ENCODE measurements around the gene KDM2B.

KDM2B gene

DNA sequence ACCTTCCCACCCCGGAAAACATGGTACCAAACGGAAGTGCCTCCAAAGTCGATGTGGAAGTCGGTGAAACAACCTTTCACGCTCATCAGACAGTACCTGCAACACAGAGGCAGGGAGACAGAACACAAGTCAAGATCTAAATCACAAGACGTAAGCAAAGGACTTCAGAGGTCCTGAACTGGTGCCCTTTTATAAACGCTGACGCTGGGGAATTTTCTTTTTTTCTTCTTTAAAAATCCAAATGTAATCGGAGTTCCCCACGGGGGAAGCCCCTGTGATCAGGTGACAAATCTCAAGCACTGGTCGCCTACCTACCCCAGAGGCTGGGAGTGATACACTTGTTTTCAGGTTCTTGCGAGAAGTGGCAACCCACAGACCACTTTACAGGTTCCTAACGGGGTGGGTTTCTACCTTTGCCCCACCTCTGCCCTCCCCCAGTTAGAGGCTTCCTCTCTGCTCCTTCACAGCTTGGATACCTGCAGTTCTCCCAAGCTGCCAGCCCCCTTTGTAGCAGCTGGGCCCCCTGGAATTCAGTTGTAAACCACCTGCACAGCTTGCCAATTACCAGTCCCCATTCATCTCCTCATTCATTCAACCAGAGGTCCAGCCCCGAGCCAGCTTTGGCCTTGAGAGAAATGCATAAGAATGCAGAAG, 46.2 kb downstream of the KDM2B start:
- intact Hi-C loops (cut with DNase I): loop anchor here (5.0 kb wide), 1 partner anchor 48 kb away; the partner anchor contains the start of gene KDM2B
- peak in 2 of 10 donors; percentile 9 to 26 for DNase-seq

DNA sequence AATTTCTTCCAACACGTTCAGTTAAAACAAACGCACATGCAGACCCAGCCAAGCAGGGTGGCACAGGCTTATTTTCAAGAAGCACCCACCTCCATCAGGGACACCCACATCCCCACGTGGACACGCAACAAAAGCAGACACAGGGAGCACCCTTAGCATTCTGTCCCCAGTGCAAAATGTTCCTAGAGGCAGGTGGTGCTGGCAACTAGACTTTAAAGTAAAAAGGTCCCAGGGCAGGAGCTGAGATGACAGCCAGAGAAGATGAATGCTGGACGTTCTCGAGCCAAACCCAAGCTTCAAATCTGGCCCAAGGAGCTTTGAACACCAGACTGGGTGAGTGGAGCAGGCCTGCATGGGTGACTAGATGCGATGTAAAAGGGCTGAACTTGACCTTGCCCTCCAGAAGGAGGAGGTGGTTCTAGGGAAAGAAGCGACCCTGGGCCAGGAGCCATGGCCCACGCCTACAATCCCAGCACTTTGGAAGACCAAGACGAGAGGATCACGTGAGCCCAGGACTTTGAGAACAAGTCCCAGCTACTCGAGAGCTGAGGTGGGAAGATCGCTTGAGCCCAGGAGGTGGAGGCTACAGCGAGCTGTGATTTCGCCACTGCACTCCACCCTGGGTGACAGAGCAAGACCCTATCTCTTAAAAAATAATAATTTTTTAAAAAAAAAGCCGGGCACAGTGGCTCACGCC, 47.3 kb downstream of the KDM2B start:
- peak in 2 of 10 donors; percentile 56 to 85 for DNase-seq
- intact Hi-C loops (cut with DNase I): no loop called here

DNA sequence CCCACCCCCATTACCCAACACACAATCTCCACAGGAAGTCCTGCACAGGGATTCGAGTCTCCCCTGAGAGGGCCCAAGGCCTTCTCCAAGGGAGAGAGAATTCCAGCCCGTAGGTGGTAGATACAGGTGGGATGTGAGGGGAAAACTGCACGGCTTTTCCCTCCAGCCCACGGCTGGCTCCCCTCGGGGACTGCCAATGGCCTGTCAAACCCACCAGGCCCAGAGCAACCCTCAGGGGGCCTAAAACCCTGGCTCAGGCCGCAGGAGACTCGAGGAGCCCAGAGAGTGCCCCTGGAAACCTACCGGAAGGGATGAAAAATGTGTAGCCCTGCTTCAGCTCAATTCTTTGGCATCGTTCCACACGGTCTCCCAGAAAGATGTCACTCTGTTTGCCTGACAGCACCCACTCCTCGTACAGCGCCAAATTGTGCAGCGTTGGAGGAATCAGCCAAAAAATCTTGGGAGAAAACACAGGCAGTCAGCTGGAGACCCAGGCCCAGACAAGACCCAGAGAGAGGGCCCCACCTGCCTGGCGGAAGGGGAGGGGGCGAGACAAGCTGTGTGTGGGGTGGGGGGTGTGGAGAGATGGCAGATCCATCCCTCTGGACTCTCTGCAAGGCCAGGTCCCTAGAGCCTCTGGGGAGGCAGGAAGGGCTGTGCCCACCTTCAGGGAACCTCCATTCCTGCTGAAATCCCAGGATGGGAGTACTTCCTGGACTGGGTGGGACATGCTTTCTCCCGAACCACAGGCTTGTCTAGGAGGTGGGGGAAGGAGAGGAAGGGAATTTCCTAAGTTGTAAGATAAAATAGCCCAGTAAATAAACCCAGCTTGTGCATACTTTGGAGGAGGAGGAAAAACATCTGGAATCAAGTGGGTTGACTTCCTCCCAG, 48.1 kb downstream of the KDM2B start:
- DNase-seq: peak in 2 of 10 donors; percentile 26 to 40
- intact Hi-C loops (cut with DNase I): no loop called here

DNA sequence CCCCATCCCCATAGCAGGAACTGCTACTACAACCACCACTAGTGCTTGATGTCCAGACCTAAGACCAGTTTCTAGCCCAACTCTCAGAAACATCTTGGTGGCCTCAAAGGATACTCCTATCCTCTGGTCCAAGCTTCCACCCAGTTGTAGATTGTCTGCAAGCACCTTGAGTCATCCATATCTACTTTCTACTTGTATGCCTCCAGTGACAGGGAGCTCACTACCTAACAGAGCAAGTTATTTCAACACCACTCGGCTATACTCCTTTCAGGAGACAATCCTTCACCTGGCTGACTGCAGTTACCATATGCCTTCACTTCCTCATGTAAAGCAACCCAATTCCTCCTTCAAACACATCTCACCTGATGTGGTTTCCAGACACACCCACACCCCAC, 49.5 kb downstream of the KDM2B start:
- intact Hi-C loops (cut with DNase I): no loop called here

DNA sequence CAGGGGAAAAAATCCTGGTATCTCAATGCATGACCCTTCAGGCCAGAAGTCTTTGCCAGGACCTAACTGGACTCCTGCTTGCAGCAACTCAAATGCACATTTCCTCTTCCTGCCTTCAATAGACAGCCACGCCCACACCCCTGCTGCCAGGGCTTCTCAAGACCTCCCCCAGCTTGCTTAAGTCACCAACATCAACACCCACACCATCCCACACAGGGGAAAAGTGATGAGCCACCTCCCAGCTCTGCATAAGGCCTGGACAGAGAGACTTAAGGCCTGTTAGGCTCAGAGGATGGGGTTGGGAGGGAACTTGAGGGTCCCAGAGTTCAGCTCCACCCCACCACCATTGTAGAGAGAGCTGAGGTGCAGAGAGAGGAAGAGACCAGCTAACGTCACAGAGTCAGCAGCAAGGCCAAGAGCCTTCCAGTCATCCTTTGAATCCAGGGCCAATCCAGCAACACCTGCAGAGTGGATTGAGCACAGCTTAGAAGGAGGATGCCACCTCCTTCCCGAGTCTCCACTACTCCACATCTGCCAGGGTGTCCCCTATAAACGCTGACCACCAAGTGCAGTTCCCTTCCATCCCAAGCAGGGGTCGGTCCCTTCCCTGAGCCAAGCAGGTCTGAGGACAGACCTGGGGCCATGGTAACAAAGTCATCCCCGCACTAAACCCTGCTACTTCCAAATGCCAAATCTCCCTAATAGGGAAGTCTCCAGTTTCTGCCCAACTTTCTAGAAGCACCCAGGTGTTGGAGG, 50.0 kb downstream of the KDM2B start:
- DNase-seq: peak in 3 of 10 donors; percentile 72 to 87 (median 81)
- intact Hi-C loops (cut with DNase I): no loop called here

More for the DNA sequence above, 49.5 kb downstream of the KDM2B start:
- DNase-seq: no peak

DNA sequence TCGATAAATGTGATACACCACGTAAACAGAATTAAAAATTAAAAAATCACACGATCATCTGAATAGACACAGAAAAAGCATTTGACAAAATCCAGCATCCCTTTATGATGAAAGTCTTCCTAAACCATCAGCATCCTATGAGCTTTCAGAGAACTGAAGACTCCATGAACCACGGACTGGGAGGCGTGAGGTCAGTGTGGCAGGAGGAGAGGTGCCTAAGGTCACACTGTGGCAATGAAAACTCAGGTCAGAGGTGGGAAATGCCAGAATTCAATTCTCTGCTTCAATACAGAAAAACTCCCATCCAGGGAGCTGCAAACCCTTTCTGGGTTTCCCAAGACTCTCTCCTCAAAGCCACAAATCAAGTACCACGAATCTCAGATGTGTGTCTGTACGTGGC, 51.6 kb downstream of the KDM2B start:
- intact Hi-C loops (cut with DNase I): no loop called here
- peak in 1 of 10 donors; percentile 12 for DNase-seq

DNA sequence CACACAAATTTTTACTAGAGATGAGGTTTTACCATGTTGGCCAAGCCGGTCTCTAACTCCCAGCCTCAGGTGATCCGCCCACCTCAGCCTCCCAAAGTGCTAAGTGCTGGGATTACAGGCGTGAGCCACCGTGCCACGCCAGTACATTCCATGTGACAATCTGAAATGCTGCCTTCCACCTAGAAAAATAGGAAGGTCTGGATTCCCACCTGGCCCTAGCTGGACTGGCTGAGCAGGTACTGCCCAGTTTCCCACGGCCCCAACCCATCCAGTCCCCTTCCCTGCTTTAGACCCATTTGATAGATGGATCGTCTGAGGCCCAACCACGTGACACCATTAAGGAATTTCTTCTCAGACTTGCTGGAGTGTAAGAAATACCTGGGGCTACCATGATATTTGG, 55.4 kb downstream of the KDM2B start:
- DNase-seq: peak in 1 of 10 donors; percentile 39
- intact Hi-C loops (cut with DNase I): no loop called here

DNA sequence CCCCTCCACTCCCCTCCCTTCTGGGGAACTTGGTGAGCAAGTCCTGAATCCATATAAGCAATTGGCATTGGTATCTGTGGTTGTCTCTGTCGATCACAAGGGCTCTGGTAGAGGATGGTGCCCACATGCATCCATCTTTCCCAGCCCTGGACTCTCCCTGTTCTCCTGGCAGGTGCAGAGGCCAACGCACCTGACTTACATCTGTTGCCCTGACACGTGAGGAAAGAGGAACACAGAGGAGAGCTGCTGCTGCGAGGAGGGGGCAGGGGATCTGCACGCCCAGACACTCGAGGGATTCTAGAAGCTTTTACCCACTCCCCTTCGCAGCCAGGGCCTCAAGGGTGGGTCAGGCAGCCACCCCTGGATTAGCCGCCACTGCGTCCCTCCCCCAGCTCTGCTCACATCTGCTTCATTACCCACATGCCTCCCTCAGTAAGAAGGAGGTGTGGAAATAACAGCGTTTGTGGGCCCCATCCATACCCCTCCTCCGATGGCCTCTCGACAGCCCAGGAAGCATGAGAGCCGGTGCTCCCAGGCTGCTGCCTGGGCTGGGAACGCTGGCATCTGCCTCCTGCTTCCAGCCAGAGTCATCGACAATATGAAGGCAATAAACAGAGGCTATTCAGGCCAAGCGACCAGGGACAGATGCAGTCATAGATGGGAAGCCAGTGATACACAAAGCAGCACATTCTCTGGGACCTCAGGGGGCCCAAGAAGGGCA, 56.5 kb downstream of the KDM2B start:
- intact Hi-C loops (cut with DNase I): no loop called here
- peak in 4 of 10 donors; percentile 35 to 92 (median 61) for DNase-seq

DNA sequence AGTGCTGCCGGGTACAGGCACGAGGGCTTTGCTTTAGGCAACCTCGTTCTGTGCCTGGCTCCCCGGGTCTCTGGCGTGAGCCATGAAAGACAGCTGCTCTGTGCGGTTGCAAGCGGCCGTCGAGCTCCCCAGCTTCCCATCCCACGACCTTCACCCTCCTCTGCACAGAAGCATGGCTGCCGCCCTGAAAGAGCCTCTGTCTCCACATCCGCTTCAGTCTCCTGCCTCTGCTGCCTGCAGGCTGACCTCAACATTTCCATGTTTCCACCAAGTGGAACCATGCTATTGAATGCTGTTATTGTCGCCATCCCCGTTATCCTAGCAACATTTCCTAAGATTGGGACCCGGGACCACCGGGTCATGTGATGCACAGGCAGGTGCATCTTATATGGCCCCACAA, 57.1 kb downstream of the KDM2B start:
- DNase-seq: peak in 5 of 10 donors; percentile 26 to 90 (median 53)

DNA sequence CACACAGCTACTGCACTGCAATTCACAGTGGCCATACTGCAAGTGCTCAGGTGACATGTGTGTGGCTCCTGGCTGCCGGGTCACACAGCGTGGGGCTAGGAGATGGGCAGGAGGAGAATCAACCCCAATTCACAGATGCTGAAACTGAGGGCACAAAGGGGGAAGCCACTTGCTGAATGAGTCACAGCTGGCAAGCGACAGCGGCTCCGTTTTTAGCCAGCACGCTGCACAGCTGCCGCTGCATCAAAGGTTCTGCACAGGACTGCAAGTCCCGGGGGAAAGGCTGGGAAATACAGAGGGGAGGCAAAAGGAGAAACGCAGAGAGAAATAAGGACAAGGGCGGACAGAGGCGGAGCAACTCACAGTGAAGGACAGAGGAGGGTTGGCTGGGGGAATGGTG, 57.9 kb downstream of the KDM2B start:
- DNase-seq: peak in 4 of 10 donors; percentile 27 to 88 (median 54)

More for the DNA sequence above, 57.1 kb downstream of the KDM2B start:
- intact Hi-C loops (cut with DNase I): no loop called here

DNA sequence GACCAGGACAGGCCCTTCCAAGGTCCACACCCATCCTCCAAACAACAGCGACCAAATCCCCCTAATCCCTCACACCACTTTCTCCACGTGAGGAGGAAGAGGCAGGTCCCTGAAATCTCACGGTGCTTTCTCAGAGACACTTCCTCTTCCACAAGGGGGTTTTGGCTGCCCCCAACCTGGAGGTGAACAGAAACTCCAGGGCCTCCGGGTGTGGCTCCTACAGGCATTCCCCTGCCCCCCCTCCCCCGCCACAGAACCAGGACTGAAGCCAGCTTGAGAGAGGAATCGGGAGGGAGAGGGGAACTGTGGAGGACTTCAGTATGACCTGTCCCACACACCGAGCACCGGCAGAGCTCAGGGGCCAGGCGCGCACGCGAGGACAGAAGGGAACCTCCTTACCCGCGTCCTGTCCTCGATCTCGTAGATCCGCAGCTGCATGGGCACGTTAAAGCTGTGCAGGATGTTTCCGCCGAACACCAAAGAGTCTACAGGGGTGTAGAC, 60.2 kb downstream of the KDM2B start:
- peak in 1 of 10 donors; percentile 63 for DNase-seq
- intact Hi-C loops (cut with DNase I): no loop called here

More for the DNA sequence above, 57.9 kb downstream of the KDM2B start:
- intact Hi-C loops (cut with DNase I): no loop called here

DNA sequence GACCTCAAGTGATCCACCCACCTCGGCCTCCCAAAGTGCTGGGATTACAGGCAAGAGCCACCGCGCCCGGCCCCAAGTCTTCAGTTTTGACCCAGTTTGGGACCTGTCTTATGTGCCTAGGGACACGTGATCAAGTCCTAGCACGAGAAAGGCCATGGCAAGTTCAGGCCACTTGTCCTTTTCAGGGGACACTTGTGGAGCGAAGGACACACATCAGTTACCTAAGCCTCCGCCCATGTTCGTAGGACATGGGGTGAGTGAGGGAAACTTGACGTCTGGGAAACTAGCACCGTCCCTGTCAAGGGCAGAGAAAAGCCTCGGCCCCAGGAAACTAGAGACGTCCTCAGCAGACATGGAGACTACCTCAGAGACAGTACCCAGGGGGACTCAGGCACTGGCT, 60.7 kb downstream of the KDM2B start:
- DNase-seq: peak in 1 of 10 donors; percentile 61
- intact Hi-C loops (cut with DNase I): no loop called here

DNA sequence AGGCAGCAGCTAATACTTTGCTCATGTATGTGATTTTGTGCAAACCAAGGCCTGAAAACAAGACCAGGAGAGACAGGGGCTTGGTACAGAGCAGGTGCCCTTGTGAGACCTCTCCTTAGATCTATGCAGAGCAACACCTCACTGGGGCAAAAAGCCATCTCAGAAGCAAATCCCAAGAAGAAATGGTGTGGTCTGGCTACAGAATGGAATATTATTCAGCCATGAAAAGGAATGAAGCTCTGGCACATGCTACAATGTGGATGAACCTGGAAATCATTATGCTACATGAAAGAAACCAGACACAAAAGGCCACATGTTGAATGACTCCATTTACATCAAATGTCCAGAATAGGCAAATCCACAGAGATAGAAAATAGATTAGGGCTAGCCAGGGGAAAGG, 61.6 kb downstream of the KDM2B start:
- intact Hi-C loops (cut with DNase I): no loop called here
- no peak for DNase-seq

DNA sequence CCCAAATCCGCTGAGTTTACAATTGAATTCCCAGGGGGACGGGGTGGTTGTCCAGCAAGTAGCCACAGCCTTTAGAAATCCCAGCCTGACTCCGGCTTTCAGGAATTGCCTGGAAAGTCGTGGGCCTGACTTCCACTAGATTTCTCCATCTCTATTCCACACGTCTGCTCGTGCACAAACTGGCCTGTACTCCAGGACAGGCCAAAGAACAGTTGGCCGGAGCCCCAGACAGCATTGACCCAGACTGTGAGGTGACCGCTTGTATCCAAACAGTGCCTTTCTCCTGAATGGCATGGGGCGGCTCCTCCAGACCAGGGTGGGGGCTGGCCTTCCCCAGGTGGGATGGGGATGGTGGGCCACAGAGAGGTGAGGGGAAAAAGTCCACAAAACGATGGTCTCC, 62.2 kb downstream of the KDM2B start:
- DNase-seq: peak in 1 of 10 donors; percentile 32

DNA sequence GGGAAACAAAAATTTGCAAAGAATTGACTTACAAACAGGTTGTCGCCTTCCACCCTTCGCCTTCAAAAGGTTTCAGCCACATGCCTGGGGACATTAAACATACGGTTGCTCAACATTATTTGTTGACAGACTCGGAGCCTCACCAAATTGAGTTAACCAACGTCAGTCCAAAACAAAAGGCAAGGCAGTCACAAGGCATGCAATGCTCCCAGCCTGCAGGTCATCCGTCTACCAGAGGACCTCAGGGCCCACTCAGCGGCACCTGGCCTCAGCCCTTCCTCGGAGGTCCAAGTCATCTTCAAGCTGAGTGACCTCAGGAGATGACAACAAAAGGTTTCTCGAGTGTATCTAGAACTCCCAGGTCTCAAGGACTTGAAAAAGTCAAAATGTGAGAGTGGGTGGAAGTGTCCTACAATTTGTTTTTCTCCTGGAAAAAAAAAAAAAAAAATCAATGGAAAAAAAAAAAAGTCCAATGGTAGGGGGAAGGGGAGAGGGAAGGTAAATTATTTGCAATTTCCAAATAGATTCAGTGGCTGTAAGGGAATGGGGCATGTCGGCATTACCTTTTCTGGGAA, 64.3 kb downstream of the KDM2B start:
- peak in 1 of 10 donors; percentile 35 for DNase-seq
- intact Hi-C loops (cut with DNase I): no loop called here

More for the DNA sequence above, 62.2 kb downstream of the KDM2B start:
- intact Hi-C loops (cut with DNase I): no loop called here

DNA sequence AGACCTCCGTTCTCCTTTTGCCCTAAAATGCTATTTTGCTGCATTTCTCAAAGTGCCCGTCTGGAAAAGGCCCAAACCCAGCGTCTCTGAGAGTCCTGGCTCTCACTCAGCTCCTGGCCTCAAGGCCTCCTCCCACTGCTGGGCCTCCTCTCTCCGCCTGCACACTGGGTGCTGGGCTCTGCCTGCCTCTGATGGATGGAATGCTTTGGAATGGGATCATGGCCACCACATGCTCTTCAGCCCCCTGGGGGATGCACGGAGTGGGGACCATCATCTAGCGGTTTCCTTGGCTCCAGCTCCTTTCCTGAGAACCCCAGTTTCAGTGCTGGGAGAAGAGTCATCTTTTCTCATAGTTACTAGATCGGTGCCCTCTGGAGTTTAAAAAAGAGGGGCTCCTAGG, 65.2 kb downstream of the KDM2B start:
- intact Hi-C loops (cut with DNase I): no loop called here
- no peak for DNase-seq

DNA sequence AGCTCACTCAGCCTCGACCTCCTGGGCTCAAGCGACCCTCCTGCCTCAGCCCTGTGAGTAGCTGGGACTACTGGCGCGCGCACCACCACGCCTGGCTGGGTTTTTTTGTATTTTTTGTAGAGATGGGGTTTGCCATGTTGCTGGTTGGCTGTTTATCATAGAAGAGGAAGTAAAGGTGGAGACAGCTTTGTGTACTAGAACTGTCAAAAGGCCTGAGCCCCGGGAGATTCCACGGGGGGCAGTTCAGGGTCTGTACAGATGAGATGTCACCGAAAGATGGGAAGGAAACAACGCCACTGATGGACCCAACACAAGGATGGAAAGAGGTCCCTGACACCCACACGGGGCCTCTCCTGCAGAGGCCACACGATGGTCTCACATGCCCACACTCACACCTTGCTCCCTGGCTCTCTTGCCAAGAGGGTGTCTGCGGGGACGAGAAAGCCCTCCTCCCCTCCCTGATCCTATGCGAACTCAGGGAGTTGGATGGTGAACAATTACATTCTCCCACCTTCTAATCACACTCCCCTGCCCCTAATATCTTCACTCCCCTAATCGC, 66.6 kb downstream of the KDM2B start:
- intact Hi-C loops (cut with DNase I): no loop called here
- DNase-seq: no peak

DNA sequence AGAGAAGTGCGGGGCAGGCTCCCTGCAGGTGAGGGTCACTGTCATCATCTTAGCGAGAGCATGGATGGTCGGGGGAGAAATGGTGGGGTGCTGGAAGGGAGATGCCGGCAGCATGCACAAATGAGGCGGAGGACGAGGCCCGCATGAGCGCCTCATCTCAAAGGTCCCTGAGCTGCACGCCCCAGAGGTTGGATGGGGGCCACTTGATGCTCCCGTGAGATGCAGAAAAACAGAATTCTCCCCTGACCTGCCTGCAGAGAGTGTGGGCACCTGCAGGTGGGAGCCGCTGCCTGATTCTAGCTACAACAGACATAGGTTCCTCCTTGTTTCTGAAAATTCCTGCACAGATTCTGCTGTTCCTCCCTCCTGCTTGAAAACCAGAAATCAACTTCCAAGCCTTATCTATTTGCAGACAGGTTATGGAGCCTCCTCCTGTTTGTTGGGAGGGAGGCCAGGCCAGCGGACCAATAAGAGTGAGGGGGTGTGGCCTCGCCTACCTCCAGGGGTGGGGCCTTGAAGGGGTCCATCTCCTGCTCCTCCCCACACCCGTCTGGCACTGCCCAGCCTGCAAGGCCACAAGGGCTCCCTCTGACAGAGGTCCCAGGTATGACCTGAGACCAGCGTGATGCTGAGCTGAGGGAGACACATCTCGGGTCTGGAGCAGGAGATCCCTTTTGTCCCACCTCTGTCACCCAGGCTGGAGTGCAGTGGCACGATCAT, 67.2 kb downstream of the KDM2B start:
- peak in 5 of 10 donors; percentile 18 to 89 (median 36) for DNase-seq
- intact Hi-C loops (cut with DNase I): no loop called here

Measured in posterior cingulate gyrus (tissue), 11 donors.